H1 (cell line): ENCODE results near the gene PLAC9. TPM values are rescaled to one million over a fixed set of nuclear protein-coding genes. Genes with fewer than 3 reads are reported as not detected.

ENCODE experiments used
- CTCF ChIA-PET: fragments of 300-600 bp; sonication (Branson Sonifier 250); formaldehyde crosslinking; loops from one replicate; lab custom pipeline; 2021; ENCODE audit not compliant: partially characterized antibody; lab: Charles Lee
- POLR2A ChIA-PET: fragments of 300-600 bp; sonication (Branson Sonifier 250); formaldehyde crosslinking; loops from one replicate; lab custom pipeline; 2021; ENCODE audit warnings: inconsistent platforms; ENCODE audit not compliant: partially characterized antibody; lab: Charles Lee
- DNase-seq, 2 experiments: peaks; one replicate each; pipeline versions ENCODE4 v3.0.0 to v3.0.0-alpha.2; 2010 to 2022; ENCODE audit warnings: low spot score in 2 of 2, low read depth in 1 of 2, mixed read lengths in 1 of 2
- FAIRE-seq: peaks from 2 replicates; lab custom pipeline; 2011; peaks lifted over from hg19 to GRCh38; lab: Jason Lieb, UNC
- H2AFZ ChIP-seq: 2 replicates; pipeline ENCODE4 v1.8.1; 2012; ENCODE audit warnings: low read length, inconsistent platforms
- H2AK5ac ChIP-seq: 2 replicates; pipeline ENCODE4 v1.6.1; 2013; ENCODE audit warnings: low read depth, low read length
- H2BK120ac ChIP-seq: replicated peaks from 2 replicates; pipeline ENCODE3; 2013; ENCODE audit warnings: low read depth, low read length, inconsistent platforms
- H2BK12ac ChIP-seq: 2 replicates; pipeline ENCODE4 v1.6.1; 2013; ENCODE audit warnings: low read depth, low read length
- H2BK15ac ChIP-seq: 2 replicates; pipeline ENCODE4 v1.6.1; 2013; ENCODE audit warnings: low read length
- H2BK20ac ChIP-seq: 2 replicates; pipeline ENCODE4 v1.6.1; 2013; ENCODE audit warnings: low read length
- H2BK5ac ChIP-seq: 2 replicates; pipeline ENCODE4 v1.6.1; 2013; ENCODE audit warnings: low read depth, low read length
- H3K14ac ChIP-seq: 2 replicates; pipeline ENCODE4 v1.6.1; 2013; ENCODE audit warnings: inconsistent platforms; ENCODE audit not compliant: insufficient read length
- H3K18ac ChIP-seq: 2 replicates; pipeline ENCODE4 v1.6.1; 2013; ENCODE audit warnings: low read length; ENCODE audit errors: extremely low read depth
- H3K23ac ChIP-seq: 2 replicates; pipeline ENCODE4 v1.6.1; 2013; ENCODE audit warnings: inconsistent platforms; ENCODE audit not compliant: insufficient read length
- H3K23me2 ChIP-seq: 2 replicates; pipeline ENCODE4 v1.6.1; 2013; ENCODE audit warnings: low read depth, low read length
- H3K27ac ChIP-seq: 2 replicates; pipeline ENCODE4 v1.6.1; 2011; ENCODE audit warnings: low read depth, low read length, inconsistent platforms
- H3K27me3 ChIP-seq, 4 experiments: replicated peaks in 1 of 4; 1 replicate in 1 of 4; 2 replicates in 3 of 4; pipeline versions ENCODE4 v1.6.1 to v1.8.1; 2011 to 2013; ENCODE audit warnings: low read length in 3 of 4, mild to moderate bottlenecking in 3 of 4, inconsistent platforms in 2 of 4, mixed read lengths in 2 of 4, moderate library complexity in 1 of 4; ENCODE audit not compliant: control insufficient read depth in 3 of 4, insufficient read depth in 3 of 4; ENCODE audit errors: extremely low read depth in 1 of 4
- H3K36me3 ChIP-seq, 4 experiments: 2 replicates each; pipeline versions ENCODE4 v1.6.1 to v1.8.1; 2011 to 2013; ENCODE audit warnings: mild to moderate bottlenecking in 4 of 4, low read length in 3 of 4, moderate library complexity in 2 of 4, control low read depth in 1 of 4, inconsistent platforms in 1 of 4; ENCODE audit not compliant: insufficient read depth in 4 of 4, control insufficient read depth in 2 of 4
- H3K4ac ChIP-seq: replicated peaks from 2 replicates; pipeline ENCODE3; 2013; ENCODE audit warnings: low read length, low read depth, mixed read lengths, inconsistent platforms; ENCODE audit not compliant: insufficient read length
- H3K4me1 ChIP-seq, 4 experiments: replicated peaks in 1 of 4; 1 replicate in 1 of 4; 2 replicates in 3 of 4; pipeline versions ENCODE4 v1.6.1 to v1.8.1; 2011 to 2013; ENCODE audit warnings: low read length in 3 of 4, inconsistent platforms in 2 of 4, mixed read lengths in 1 of 4; ENCODE audit not compliant: insufficient read depth in 4 of 4, control insufficient read depth in 3 of 4
- H3K4me2 ChIP-seq, 2 experiments: 2 replicates each; pipeline versions ENCODE4 v1.6.1 to v1.8.1; 2011 to 2013; ENCODE audit warnings: low read depth in 2 of 2, low read length in 2 of 2, control low read depth in 1 of 2, inconsistent platforms in 1 of 2, mild to moderate bottlenecking in 1 of 2; ENCODE audit not compliant: insufficient read depth in 1 of 2
- H3K4me3 ChIP-seq, 4 experiments: fragments of 200-600, 300-600 bp in 1 of 4; sonication (generic), shearing (Covaris generic), sonication (Bioruptor Twin) in 1 of 4; 2 replicates each; pipeline versions ENCODE4 v1.5.1 to v1.8.1; 2011 to 2016; ENCODE audit warnings: low read length in 4 of 4, low read depth in 3 of 4, control low read depth in 2 of 4, inconsistent platforms in 2 of 4, mild to moderate bottlenecking in 2 of 4, mixed read lengths in 1 of 4, moderate library complexity in 1 of 4; ENCODE audit not compliant: insufficient read depth in 2 of 4; ENCODE audit errors: extremely low read depth in 1 of 4
- H3K56ac ChIP-seq: replicated peaks from 2 replicates; pipeline ENCODE3; 2013; ENCODE audit warnings: low read depth, mild to moderate bottlenecking, mixed read lengths, low read length, inconsistent platforms; ENCODE audit not compliant: insufficient read length
- H3K79me1 ChIP-seq: 2 replicates; pipeline ENCODE4 v1.6.1; 2013; ENCODE audit warnings: low read depth, low read length, control low read depth
- H3K79me2 ChIP-seq, 2 experiments: 2 replicates each; pipeline versions ENCODE4 v1.6.1 to v1.8.1; 2012 to 2013; ENCODE audit warnings: low read length in 2 of 2, mild to moderate bottlenecking in 2 of 2, inconsistent platforms in 1 of 2; ENCODE audit not compliant: insufficient read depth in 2 of 2, control insufficient read depth in 1 of 2
- H3K9ac ChIP-seq, 4 experiments: replicated peaks in 1 of 4; 1 replicate in 1 of 4; 2 replicates in 3 of 4; pipeline versions ENCODE4 v1.6.1 to v1.8.1; 2011 to 2013; ENCODE audit warnings: low read depth in 3 of 4, low read length in 3 of 4, control low read depth in 2 of 4, mild to moderate bottlenecking in 2 of 4, moderate library complexity in 2 of 4, inconsistent platforms in 1 of 4; ENCODE audit errors: extremely low read depth in 1 of 4
- H3K9me3 ChIP-seq, 2 experiments: 2 replicates each; pipeline versions ENCODE4 v1.6.1 to v1.8.1; 2012 to 2013; ENCODE audit warnings: mild to moderate bottlenecking in 2 of 2, moderate library complexity in 2 of 2, control low read depth in 1 of 2, inconsistent platforms in 1 of 2, low read depth in 1 of 2, low read length in 1 of 2, mixed read lengths in 1 of 2; ENCODE audit not compliant: insufficient read depth in 2 of 2
- H4K20me1 ChIP-seq, 2 experiments: replicated peaks in 1 of 2; 2 replicates each; pipeline versions ENCODE3 to v1.8.1; 2011 to 2013; ENCODE audit warnings: inconsistent platforms in 2 of 2, low read length in 2 of 2, mild to moderate bottlenecking in 1 of 2; ENCODE audit not compliant: insufficient read depth in 2 of 2, control insufficient read depth in 1 of 2
- H4K5ac ChIP-seq: 2 replicates; pipeline ENCODE4 v1.6.1; 2013; ENCODE audit warnings: low read length, low read depth, mixed read lengths, inconsistent platforms; ENCODE audit not compliant: insufficient read length
- H4K8ac ChIP-seq: 2 replicates; pipeline ENCODE4 v1.8.0; 2013; ENCODE audit warnings: mild to moderate bottlenecking, moderate library complexity, low read length, inconsistent platforms; ENCODE audit not compliant: insufficient read depth; ENCODE audit errors: extremely low read depth
- H4K91ac ChIP-seq: replicated peaks from 2 replicates; pipeline ENCODE3; 2013; ENCODE audit warnings: low read length, mixed read lengths, inconsistent platforms; ENCODE audit not compliant: insufficient read length
- BACH1 ChIP-seq: IDR thresholded peaks from 2 replicates; pipeline ENCODE4 v1.6.1; 2012; ENCODE audit warnings: low read length, improper control_type of control experiment
- CBX5 ChIP-seq: fragments of 300-800, 300-1000 bp; sonication (generic); IDR thresholded peaks from 2 replicates; pipeline ENCODE4 v1.7.1; 2016; ENCODE audit warnings: antibody characterized with exemption, low read length, low read depth
- CBX8 ChIP-seq: fragments of 300-800, 300-1000 bp; sonication (generic); IDR thresholded peaks from 2 replicates; pipeline ENCODE4 v1.7.1; 2016; ENCODE audit warnings: low read depth, low read length, borderline replicate concordance
- CHD1 ChIP-seq: IDR thresholded peaks from 2 replicates; pipeline ENCODE4 v1.6.1; 2012; ENCODE audit warnings: low read depth, low read length, improper control_type of control experiment
- EZH2 ChIP-seq: fragments of 200-600 bp; sonication (generic); IDR thresholded peaks from 2 replicates; pipeline ENCODE4 v1.7.1; 2012; ENCODE audit warnings: low read depth, mild to moderate bottlenecking, moderate library complexity, low read length, inconsistent platforms; ENCODE audit not compliant: severe bottlenecking
- KDM4A ChIP-seq: IDR thresholded peaks from one replicate; pipeline ENCODE4 v1.7.1; 2012; ENCODE audit warnings: low read depth, mild to moderate bottlenecking, moderate library complexity, low read length, inconsistent platforms; ENCODE audit not compliant: severe bottlenecking
- RFX5 ChIP-seq: IDR thresholded peaks from 2 replicates; pipeline ENCODE4 v1.6.1; 2011; ENCODE audit warnings: low read depth, low read length, improper control_type of control experiment, borderline replicate concordance
- RXRA ChIP-seq: IDR thresholded peaks from 2 replicates; pipeline ENCODE4 v1.6.1; 2011; ENCODE audit warnings: low read depth, mild to moderate bottlenecking, low read length, moderate library complexity; ENCODE audit not compliant: insufficient read depth
- SAP30 ChIP-seq: fragments of 300-600 bp; sonication (generic); IDR thresholded peaks from 2 replicates; pipeline ENCODE4 v1.7.1; 2012; ENCODE audit warnings: low read length, moderate library complexity, mild to moderate bottlenecking, inconsistent platforms; ENCODE audit not compliant: insufficient read depth, insufficient replicate concordance
- SP1 ChIP-seq: IDR thresholded peaks from 2 replicates; pipeline ENCODE4 v1.6.1; 2011; ENCODE audit warnings: low read depth, low read length
- WGBS, 2 experiments: shearing (Covaris generic) in 1 of 2; methylation state at CpG; one replicate each; pipeline versions ENCODE4 v1.1.6 to v1.1.7; 2013 to 2015; ENCODE audit warnings: low lambda C conversion rate in 2 of 2, mixed read lengths in 2 of 2, inconsistent platforms in 1 of 2, low coverage in 1 of 2, missing lambda C conversion rate in 1 of 2; ENCODE audit not compliant: insufficient replicate concordance in 2 of 2, insufficient coverage in 1 of 2, insufficient read length in 1 of 2; ENCODE audit errors: extremely low coverage in 1 of 2, missing lambda C conversion rate in 1 of 2; 5-methylcytosine and 5-hydroxymethylcytosine counted together
- polyA plus RNA-seq, 7 experiments: library from polyadenylated mRNA; depleted of rRNA in 3 of 7; stranded (reverse) in 5 of 7; unstranded in 2 of 7; fragments of >200 nt in 5 of 7; fragments of 200-250 nt in 2 of 7; gene quantifications; 1 replicate in 5 of 7; 2 replicates in 1 of 7; 4 replicates in 1 of 7; pipeline versions ENCODE4 v1.2.1 to v1.2.3, GENCODE V29; 2011 to 2013; ENCODE audit warnings: missing spikeins in 2 of 7, mixed read lengths in 2 of 7
- total RNA-seq: library from RNA; stranded (reverse); fragmentation: NEBNext Ultra II Directional; extraction: Animal tissue kit (Norgen Biotek cat#: 25700); gene quantifications from 2 replicates; pipeline ENCODE4 v1.2.1, GENCODE V29; 2021

The PLAC9 gene
- total and polyA plus RNA-seq, 2 of the 8 experiments (the other 6 are each of a cell fraction or from before 2014, with no cell fraction given), result 8.4 to 16.7 TPM

- no peaks in the 10 kb centered on the region for H4K20me1 ChIP-seq
These were observed 31.3 kb downstream of the PLAC9 start for GRCh38 chr10:80163741-80164341.

More at GRCh38 chr10:80163741-80164341, 31.3 kb downstream of the PLAC9 start:
- no peaks in the 10 kb centered on the region for H3K9me3 ChIP-seq
- H3K23ac ChIP-seq, result no peak overlapping the region
- POLR2A ChIA-PET, result interaction anchor here (0.7 kb wide), 1 partner anchor 12 kb away, joined by 3 read pairs; no protein-coding TSS in a partner anchor
- no peak overlapping the region for H3K4me3 ChIP-seq
- no peak overlapping the region for H2BK15ac ChIP-seq
- no peak for FAIRE-seq
- 90% methylated on average over 8 of the region's 8 CpGs; no CpG with 5 or more reads in 1 of the 2 experiments for WGBS, 2 experiments
- H3K56ac ChIP-seq, result no peak overlapping the region
- no peak overlapping the region for H2BK12ac ChIP-seq
- H3K23me2 ChIP-seq, result no peaks in the 10 kb centered on the region
- CTCF ChIA-PET, result interaction anchor here (0.6 to 7.6 kb wide), 5 partner anchors 12 to 101 kb away, joined by 4 to 66 read pairs (median 31); no protein-coding TSS in a partner anchor
- no peak overlapping the region for H2BK120ac ChIP-seq
- TF ChIP-seq CHD1 (no peak), RFX5 (no peak), CBX5 (no peak), SP1 (no peak), EZH2 (no peak), KDM4A (no peak), CBX8 (no peak), BACH1 (no peak), RXRA (no peak), SAP30 (no peak)
- TF ChIP-seq, all 59 proteins: peak for 0
- no peak overlapping the region for H4K91ac ChIP-seq
- no peak overlapping the region for H2AFZ ChIP-seq
- H4K5ac ChIP-seq, result no peak overlapping the region
- no peaks in the 10 kb centered on the region for H3K79me2 ChIP-seq
- no peak overlapping the region for H3K4ac ChIP-seq
- H3K27ac ChIP-seq, result no peak overlapping the region
- no peak overlapping the region for H3K14ac ChIP-seq
- no peak overlapping the region for H2AK5ac ChIP-seq
- no peak overlapping the region for H3K4me2 ChIP-seq
- no peaks in the 10 kb centered on the region; the same call in 1 of the 2 replicates for H3K79me1 ChIP-seq
- H3K9ac ChIP-seq, result no peak overlapping the region
- H4K8ac ChIP-seq, result no peak overlapping the region
- no peak overlapping the region for H3K18ac ChIP-seq
- H2BK5ac ChIP-seq, result no peak overlapping the region
- H3K36me3 ChIP-seq, result peaks cover 0 to 5% (median 1%) of the 10 kb centered on the region in 4 experiments; a peak in 3 of 8 replicates
- peaks cover 2 to 8% (median 6%) of the 10 kb centered on the region in 4 experiments; a peak in 5 of 7 replicates for H3K4me1 ChIP-seq
- H3K27me3 ChIP-seq, result no peaks in the 10 kb centered on the region
- no peak overlapping the region for H2BK20ac ChIP-seq
- DNase-seq, result no peak
